ENCODE measurements around the gene CSNK1A1.
"Not testable (repeated sequence)": the region's sequence is repeated elsewhere in the genome, so short reads cannot be mapped to it uniquely, and the experiment has no call there.

CSNK1A1 gene

GRCh38 chr5:149551227-149552037 lies at the start of gene CSNK1A1:
Gene CSNK1A1, minus strand, starts transcription at chr5:149551439. Its CDS starts 475 bp downstream, at chr5:149550964.
- DNase-seq (ENCODE audit: low read depth) = peak; percentile 84

DNA sequence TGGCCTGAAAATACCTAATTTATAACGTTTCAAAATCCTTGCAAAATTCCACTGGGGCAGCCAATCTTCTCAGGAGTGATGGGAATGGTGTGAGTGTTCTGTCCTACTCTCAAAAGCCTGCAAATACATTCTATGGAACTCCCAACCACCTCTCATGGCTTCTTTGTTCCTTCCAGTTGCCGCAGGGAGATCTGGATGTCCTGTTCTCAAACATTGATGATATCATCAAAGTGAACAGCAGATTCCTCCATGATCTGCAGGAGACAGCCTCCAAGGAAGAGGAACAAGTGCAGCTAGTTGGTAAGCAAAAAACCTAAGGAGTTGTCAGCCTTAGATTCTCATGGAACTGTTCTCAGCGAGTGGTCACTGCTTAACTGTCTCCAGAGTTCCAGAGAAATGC lies 49.7 kb upstream of the CSNK1A1 start:
- no peak for DNase-seq (ENCODE audit: low read depth)

GRCh38 chr5:149599375-149599774 lies 48.1 kb upstream of the CSNK1A1 start:
- no peak for DNase-seq (ENCODE audit: low read depth)

GRCh38 chr5:149598966-149599365 lies 47.7 kb upstream of the CSNK1A1 start:
- DNase-seq (ENCODE audit: low read depth) = no peak

GRCh38 chr5:149598234-149598633 lies 47.0 kb upstream of the CSNK1A1 start:
- DNase-seq (ENCODE audit: low read depth) = not testable (repeated sequence)

DNA sequence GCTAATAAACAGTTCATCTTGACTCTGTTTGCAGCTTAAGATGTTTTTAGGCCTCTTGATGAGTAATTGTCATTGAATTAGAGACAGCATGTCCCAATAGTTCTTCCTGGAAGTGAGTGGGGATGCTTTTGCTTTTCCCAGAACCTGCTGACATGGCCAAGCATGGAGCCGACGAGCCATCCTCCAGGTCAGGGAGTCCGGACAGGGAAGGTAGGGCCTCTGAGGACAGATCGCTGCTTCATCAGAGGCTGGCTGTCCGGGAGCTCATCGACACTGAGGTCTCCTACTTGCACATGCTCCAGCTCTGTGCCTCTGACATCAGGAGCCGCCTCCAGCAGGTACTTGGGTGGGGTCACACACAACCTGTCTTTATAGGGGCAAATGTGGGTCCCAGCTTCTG lies 46.4 kb upstream of the CSNK1A1 start:
- no peak for DNase-seq (ENCODE audit: low read depth)

DNA sequence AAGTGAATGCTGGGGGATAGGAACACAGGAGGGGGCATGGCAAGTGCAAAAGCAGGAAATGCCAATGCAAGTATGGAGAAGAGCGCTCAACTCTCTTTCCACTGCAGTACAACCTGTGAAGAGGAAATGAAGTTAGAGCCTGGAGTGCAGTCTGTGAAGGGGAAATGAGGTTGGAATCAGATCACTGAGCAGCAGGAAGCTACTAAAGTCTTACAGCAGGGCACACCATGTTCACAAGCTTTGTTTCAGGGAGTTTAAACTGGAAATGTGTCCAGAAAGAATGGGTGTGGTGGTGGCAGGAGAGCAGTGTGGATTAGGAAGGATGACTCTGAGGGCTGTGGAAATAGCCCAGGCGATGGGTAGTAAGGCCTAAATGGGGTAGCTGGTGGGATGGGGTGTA lies 45.5 kb upstream of the CSNK1A1 start:
- DNase-seq (ENCODE audit: low read depth) = no peak

- not testable (repeated sequence) for DNase-seq (ENCODE audit: low read depth)
Observed at GRCh38 chr5:149595105-149595504, 43.9 kb upstream of the CSNK1A1 start.

GRCh38 chr5:149594206-149594895 lies 43.1 kb upstream of the CSNK1A1 start:
- DNase-seq (ENCODE audit: low read depth) = no peak

DNA sequence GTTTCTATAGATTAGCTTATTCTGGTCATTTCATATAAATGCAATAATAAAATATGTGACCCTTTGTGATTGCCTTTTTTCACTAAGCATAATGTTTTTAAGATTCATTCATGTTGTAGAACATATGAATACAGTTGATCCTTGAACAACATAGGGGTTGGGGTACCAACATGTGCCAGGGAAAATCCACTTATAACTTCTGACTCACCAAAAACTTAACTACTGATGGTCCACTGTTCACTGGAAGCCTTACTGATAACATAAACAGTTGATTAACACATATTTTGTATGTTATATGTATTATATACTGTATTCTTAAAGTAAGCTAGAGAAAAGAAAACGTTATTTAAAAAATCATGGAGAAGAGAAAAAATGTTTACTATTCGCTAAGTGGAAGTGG lies 42.1 kb upstream of the CSNK1A1 start:
- no peak for DNase-seq (ENCODE audit: low read depth)

GRCh38 chr5:149588936-149589335 lies 37.7 kb upstream of the CSNK1A1 start:
- no peak for DNase-seq (ENCODE audit: low read depth)

GRCh38 chr5:149586708-149587318 lies 35.6 kb upstream of the CSNK1A1 start:
- no peak for DNase-seq (ENCODE audit: low read depth)

- DNase-seq (ENCODE audit: low read depth) = no peak
Observed at GRCh38 chr5:149585910-149586309, 34.7 kb upstream of the CSNK1A1 start.

- DNase-seq (ENCODE audit: low read depth) = no peak
Observed at GRCh38 chr5:149584121-149584520, 32.9 kb upstream of the CSNK1A1 start.

- DNase-seq (ENCODE audit: low read depth) = no peak
Observed at GRCh38 chr5:149583394-149583793, 32.2 kb upstream of the CSNK1A1 start.

DNA sequence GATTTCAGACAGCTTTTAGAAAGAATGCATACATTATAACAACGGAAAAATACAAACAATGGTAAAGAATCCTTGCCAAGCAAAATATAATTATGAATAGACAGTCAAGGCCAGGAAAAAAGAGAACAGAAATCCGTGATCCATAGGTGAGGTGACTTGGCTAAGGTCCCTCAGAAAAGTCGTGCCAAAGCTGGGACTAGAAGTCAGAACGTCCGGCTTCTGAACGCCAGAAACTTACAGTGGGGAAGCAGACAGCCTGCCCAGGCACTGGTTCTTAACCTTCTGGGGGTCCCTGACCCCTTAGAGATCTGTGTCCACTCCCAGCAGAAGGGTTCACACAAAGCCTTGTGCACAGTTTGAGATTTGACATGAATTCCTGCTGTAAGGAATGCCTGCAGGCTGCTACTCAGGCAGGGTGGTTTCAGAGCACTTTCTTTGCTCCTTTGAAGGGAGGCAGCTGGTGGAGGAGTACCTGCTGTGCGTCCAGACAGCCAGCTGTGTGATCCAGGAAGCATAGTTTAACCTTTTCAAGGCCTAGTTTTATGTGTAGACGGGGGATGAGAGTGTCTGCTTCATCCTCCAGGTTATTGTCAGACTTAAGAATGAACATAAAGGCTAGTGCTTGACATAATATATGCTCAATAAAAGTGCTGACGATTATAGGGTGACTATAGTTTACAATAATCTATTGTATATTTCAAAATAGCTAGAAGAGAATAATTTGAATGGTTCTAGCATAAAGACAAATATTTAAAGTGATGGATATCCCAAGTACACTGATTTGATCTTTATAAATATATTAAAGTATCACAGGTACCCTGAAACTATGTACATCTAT lies 30.9 kb upstream of the CSNK1A1 start:
- no peak for DNase-seq (ENCODE audit: low read depth)

DNA sequence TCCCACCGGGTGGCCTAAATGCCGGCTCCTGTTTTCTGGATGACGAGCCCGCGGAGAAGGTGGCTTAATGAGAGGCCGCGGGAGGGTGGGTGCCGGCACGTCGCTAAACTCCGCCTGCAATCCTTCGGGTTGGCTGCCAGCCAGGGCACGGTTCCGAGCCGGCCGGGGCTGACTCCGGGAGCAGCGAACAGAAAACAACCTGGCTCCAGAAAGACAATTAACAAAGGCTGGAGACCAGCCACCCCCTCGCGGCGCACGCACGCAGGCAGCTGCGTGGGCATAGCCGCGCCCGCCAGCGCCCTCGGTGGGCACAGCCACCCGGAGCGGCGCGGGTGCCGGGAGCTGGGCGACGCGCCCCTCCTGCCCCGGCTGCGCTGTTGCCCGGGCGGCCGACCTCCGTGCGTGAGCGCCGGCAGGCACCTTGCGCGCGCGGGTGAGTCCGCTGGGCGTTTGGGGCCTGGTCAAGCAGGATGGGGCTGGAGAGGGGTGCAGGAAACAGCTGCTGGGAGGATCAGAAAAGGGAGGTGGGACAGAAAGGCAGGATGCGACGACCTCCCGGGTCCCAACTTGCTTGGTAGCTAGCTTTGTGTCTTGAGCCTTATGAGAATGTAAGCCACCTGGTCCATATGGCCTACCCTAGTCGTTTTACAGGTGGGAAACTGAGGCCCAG lies 30.1 kb upstream of the CSNK1A1 start, which contains the start of gene ARHGEF37:
Gene ARHGEF37, plus strand, starts transcription at position 307 of the 670 bp plus-strand sequence. CDS start 16,272 bp downstream, outside the sequence.
- DNase-seq (ENCODE audit: low read depth) = no peak

GRCh38 chr5:149580808-149581191 lies 29.6 kb upstream of the CSNK1A1 start:
- DNase-seq (ENCODE audit: low read depth) = no peak

DNA sequence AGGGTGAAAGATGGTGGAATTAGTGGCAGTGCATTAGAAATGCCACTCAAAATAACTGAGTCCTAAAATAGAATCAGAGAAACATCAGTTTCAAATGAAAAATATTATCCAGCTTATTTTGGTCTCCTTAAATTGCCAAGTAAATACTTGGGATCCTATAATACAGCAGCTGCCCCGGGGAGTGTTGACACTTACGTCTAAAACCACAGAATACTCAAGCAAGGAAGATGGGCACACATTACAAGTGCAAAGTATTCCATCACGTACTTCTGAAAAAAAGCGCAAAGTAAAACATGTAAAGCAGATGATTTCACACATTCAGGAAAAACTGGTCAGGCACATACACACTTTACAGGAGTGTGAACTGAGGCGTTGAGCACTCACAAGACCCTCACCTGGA lies 27.7 kb upstream of the CSNK1A1 start:
- no peak for DNase-seq (ENCODE audit: low read depth)

DNA sequence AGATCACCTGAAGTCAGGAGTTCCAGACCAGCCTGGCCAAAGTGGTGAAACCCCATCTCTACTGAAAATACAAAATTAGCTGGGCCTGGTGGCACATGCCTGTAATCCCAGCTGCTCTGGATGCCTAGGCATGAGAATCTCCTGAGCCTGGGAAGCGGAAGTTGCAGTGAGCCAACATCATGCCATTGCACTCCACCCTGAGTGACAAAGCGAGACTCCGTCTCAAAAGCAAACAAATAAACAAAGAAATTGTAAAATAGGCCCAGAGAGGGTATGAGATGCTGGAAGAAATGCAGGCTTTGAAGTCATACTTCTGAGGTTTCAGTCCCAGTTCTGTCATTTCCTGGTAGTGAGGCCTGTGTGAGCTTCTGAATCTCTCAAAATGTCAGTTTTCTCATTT lies 24.8 kb upstream of the CSNK1A1 start:
- DNase-seq (ENCODE audit: low read depth) = no peak

- DNase-seq (ENCODE audit: low read depth) = no peak
Observed at GRCh38 chr5:149575131-149575530, 23.9 kb upstream of the CSNK1A1 start.

All from GM04503 (cell line).